Measurements from ENCODE around the gene NEU3.
"Not testable (repeated sequence)": the region's sequence is repeated elsewhere in the genome, so short reads cannot be mapped to it uniquely, and the experiment has no call there.

Gene NEU3

GRCh38 chr11:75029836-75030631, 41.3 kb downstream of the NEU3 start:
- no peak for DNase-seq (ENCODE audit: low read depth, low spot score)

- no peak for DNase-seq (ENCODE audit: low read depth, low spot score)
Measured at GRCh38 chr11:75031224-75031753, 42.6 kb downstream of the NEU3 start.

DNA sequence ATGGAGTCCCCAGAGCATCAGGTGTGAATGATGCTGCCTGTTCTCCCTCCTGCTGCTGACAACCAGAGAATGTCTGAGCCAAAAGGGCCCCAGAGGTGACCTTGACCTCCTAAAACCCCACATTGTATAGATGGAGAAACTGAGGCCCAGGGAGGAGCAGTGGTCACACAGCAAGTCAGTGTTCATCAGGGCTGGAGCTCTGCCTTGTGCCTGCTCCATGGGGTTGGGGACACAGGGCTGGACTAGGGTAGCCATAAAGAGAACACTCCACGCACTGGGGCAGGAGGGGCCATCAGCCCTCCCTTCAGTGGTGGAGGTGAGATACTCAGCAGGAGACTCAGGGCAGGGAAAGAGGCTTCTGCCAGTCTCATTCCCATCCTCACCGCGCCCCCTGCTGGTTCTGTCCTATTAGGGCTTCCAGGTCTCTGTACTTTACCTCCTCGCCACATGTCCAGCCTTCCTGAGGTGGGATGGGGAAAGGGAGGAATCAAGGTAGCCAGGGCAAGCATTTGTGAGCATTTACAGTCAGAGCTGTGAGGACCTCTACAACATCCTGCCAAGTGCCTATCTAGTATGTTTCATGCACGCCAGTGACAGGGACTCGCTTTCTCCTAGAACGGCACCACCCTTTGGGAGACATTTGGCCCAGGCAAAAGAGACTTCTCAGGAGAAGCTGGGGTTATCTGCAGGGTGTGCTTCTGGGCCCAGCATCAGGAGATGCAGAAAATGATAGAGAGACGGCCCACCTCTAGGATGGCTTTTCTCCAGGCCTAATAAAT, 43.2 kb downstream of the NEU3 start:
- DNase-seq (ENCODE audit: low read depth, low spot score): peak; percentile 52

DNA sequence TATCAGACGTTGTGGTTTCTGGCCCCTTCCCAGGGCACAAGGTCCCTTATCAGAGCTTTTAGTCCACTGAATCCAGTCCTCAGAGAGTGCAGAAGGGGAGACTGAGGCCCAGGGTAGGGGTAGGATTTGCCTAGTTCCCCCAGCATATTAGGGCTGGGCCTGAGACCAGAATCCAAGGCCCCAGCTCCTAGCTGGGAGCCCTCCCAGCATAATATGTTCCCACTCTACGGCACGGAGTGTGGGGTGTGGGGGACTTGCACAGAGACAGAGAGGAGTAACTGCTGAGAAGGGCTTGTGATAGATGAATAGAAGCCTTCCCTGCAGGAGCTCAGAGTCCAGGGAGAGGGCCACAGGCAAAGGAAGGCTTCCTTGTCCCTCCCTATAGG, 43.8 kb downstream of the NEU3 start:
- DNase-seq (ENCODE audit: low read depth, low spot score): no peak

DNA sequence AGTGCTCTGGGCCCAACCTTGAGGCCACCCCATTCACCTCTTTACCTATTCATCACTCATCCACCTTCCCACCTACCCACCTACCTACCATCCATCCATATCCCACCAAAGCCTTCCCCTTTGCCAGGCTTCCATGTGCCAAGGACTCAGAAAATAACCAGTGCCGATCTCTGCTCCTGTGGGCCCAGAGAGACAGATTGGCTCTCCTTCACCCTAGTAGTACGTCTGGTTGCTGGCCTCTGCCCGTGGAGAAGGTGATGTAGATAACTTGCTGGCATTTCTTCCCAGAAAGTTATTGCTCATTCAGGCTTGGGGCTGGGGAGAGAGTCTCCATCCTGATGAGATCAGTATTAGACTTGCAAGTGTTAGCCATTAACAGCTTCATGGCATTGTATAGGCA, 45.2 kb downstream of the NEU3 start:
- no peak for DNase-seq (ENCODE audit: low read depth, low spot score)

DNA sequence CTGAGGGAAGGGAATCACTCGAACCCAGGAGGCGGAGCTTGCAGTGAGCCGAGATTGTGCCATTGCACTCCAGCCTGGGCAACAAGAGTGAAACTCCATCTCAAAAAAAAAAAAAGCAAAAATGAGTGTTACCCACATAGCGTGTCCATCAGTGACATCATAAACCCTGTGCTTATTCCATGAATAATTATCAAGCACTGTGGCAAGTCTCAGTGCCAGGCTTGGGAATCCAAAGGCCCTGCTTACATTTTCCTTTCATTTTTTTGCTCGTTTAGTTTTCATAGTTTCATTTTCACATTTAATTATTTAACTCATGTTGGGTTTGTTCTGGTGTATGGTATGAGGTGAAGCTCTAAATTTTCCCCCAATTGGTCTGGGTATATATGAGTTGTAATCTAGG, 46.5 kb downstream of the NEU3 start:
- DNase-seq (ENCODE audit: low read depth, low spot score): no peak

- DNase-seq (ENCODE audit: low read depth, low spot score): no peak
Measured at GRCh38 chr11:75035911-75036565, 47.3 kb downstream of the NEU3 start.

- no peak for DNase-seq (ENCODE audit: low read depth, low spot score)
Measured at GRCh38 chr11:75040167-75040770, 51.5 kb downstream of the NEU3 start.

GRCh38 chr11:75041263-75041662, 52.5 kb downstream of the NEU3 start:
- no peak for DNase-seq (ENCODE audit: low read depth, low spot score)

DNA sequence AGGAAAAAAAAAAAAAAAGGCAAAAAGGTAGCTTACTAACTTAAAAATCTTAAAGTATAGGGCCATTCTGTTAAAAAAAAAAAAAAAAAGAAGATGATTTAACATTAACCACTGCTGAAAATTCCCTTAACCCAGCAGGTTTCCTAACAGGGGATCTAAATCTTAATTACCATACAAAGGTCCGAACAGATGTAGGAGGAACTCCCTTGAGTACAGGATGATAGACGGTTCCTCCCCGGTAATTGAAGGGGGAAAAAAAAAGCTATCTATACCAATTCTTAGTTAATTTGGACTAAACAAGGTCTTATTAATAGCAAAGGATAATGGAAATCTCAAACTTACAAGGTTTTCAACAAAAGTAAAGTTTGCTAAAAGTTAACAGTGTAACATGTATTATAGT, 53.1 kb downstream of the NEU3 start:
- DNase-seq (ENCODE audit: low read depth, low spot score): not testable (repeated sequence)

GRCh38 chr11:75044381-75045170, 55.8 kb downstream of the NEU3 start:
- DNase-seq (ENCODE audit: low read depth, low spot score): not testable (repeated sequence)

DNA sequence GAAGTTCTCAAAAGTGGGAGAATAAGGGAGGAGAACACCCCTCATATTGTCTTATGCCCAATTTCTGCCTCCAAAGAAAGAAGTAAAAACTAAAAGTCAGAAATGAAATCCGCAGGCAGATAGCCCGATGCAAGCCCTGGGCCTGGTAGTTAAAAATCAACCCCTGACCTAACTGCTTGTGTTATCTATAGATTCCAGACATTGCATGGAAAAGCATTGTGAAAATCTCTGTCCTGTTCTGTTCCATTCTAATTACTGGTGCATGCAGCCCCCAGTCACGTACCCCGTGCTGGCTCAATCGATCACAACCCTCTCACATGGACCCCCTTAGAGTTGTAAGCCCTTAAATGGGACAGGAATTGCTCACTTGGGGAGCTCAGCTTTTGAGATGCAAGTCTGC, 57.9 kb downstream of the NEU3 start:
- DNase-seq (ENCODE audit: low read depth, low spot score): not testable (repeated sequence)

- DNase-seq (ENCODE audit: low read depth, low spot score): no peak
Measured at GRCh38 chr11:75047191-75047590, 58.5 kb downstream of the NEU3 start.

DNA sequence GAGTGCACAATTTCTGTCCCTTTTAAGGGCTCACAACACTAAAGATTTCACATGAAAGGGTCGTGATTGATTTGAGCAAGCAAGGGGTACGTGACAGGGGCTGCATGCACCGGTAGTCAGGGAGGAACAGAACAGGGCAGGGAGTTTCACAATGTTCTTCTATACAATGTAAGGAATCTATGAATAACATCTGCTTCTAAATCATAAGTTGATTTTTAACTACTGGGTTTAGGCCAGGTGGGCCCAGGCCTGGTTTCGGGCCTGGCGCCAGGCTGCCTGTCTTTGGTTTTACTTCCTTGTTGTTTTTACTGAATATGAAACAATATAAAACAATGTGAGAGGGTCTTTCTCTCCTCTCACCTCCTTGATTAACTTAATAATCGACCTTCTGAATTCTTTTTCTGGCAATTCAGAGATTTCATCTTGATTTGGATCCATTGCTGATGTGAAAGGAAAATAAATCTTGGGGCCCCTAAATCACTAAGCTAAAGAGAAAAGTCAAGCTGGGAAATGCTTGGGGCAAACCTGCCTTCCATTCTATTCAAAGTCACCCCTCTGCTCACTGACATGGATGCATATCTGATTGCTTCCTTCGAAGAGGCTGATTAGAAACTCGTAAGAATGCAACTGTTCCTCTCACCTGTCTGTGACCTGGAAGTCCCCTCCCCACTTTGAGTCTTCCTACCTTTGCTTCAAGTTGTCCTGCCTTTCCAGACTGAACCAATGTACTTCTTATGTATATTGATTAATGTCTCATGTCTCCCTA, 61.0 kb downstream of the NEU3 start:
- not testable (repeated sequence) for DNase-seq (ENCODE audit: low read depth, low spot score)

DNA sequence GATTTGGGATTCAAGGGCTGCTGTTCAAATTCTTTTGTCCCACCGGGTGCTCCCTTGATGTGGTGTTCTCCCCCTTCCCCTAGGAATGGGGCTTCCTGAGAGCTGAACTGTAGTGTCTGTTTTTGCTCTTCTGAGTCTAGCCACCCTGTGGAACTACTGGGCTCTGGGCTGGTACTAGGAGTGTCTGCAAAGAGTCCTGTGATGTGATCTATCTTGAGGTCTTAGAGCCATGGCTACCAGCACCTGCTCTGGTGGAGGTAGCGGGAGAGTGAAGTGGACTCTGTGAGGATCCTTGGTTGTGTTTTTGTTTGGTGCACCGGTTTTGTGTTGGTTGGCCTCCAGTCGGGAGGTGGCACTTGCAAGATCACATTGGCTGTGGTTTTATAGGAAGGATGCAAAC, 61.8 kb downstream of the NEU3 start:
- DNase-seq (ENCODE audit: low read depth, low spot score): no peak

DNA sequence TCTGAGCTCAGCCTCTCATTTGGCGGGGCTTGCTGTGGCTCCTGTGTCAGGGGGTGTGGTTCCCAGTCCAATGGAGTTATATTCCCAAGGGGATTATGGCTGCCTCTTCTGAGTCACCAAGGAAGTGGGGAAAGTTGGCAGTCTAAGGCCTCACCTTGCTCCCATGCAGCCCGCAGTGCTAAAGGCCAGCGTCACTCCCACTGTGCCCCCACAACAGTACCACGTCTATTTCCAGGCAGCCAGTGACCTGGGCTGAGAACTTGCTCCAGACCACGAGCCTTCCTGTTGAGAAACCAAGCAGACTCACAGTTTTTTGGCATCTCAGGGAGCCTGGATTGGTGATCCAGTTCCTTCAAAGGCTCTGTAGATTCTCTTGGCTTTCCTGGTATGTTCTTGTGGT, 62.3 kb downstream of the NEU3 start:
- DNase-seq (ENCODE audit: low read depth, low spot score): no peak

- no peak for DNase-seq (ENCODE audit: low read depth, low spot score)
Measured at GRCh38 chr11:75052457-75052856, 63.7 kb downstream of the NEU3 start.

DNA sequence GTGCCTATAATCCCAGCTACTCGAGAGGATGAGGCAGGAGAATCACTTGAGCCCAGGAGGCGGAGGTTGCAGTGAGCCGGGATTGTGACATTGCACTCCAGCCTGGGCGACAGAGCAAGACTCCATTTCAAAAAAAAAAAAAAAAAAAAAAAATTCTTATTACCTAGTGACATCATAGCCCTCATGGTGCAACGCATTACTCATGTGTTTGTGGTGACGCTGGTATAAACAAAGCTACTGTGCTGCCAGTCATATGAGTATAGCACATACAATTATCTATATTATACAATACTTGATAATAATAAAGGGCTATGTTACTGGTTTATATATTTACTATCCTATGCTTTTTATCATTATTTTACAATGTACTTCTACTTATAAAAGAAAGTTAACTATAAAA, 66.8 kb downstream of the NEU3 start:
- DNase-seq (ENCODE audit: low read depth, low spot score): no peak

DNA sequence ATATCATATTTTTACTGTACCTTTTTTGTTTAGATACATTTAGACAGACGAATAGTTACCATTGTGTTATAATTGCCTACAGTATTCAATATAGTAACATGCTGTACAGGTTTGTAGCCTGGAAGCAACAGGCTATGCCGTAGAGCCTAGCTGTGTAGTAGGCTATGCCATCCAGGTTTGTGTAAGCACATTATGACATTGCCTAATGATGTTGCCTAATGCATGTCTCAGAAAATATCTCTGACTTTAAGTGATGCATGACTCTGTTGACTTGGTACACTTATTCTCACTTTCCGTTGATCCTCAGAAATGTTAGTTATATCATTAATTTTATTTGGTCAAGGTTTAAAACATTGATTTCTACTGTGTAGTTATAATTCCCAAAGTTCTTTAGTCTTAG, 68.1 kb downstream of the NEU3 start:
- DNase-seq (ENCODE audit: low read depth, low spot score): no peak

- no peak for DNase-seq (ENCODE audit: low read depth, low spot score)
Measured at GRCh38 chr11:75059299-75059698, 70.6 kb downstream of the NEU3 start.
